Mammary epithelial cell (primary cell): Measurements from ENCODE around the gene MCM3AP.

Experiments
- EZH2 ChIP-seq: IDR thresholded peaks from 2 replicates; pipeline ENCODE4 v1.6.1; 2012; ENCODE audit warnings: low read length, inconsistent platforms, borderline replicate concordance
- TF ChIP-seq, protein P1 (sequence below), 2 donors: IDR thresholded peaks in 1 of 2; conservative IDR thresholded peaks in 1 of 2; 2 replicates each; pipeline ENCODE4 v1.5.1; 2011 to 2012; ENCODE audit warnings: inconsistent platforms in 2 of 2, low read length in 2 of 2, mild to moderate bottlenecking in 2 of 2, control low read depth in 1 of 2, low read depth in 1 of 2; ENCODE audit not compliant: insufficient read depth in 1 of 2; ENCODE audit errors: extremely low read depth in 1 of 2

DNA sequence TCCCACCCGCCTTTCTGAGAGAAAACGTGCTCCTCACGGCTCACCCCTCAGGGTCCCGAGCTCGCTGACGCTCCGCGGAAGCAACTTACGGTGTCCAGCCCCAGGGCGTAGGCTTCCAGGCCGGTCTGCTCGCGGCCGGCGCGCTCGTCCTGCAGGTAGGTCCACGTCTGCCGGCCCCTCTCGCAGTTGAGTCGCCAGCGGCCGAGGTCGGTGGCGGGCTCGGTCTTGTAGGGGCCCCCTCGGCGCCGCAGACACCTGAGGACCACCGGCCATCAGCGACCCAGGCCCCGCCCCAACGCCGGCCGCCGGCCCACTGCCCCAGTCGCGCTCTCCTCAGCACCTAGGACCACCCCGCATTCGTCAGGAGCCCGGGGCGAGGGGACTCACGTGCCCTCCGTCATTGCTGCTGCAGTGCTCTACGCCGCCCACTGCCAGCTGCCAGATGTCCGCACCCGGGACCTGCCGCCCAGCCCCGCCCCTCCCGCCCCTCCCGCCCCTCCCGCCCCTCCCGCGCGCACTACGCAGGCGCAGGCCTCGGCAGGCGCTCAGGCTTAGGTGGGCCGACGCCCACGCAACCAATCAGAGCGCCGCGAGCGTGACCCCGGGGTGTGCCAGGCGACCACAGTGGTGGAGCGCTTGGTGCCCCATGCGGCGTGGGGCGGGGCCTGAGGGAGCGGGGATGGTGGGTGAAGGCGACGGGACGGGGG lies 56.9 kb downstream of the MCM3AP start, which contains the start of gene LSS:
- TF ChIP-seq, protein P1, sequence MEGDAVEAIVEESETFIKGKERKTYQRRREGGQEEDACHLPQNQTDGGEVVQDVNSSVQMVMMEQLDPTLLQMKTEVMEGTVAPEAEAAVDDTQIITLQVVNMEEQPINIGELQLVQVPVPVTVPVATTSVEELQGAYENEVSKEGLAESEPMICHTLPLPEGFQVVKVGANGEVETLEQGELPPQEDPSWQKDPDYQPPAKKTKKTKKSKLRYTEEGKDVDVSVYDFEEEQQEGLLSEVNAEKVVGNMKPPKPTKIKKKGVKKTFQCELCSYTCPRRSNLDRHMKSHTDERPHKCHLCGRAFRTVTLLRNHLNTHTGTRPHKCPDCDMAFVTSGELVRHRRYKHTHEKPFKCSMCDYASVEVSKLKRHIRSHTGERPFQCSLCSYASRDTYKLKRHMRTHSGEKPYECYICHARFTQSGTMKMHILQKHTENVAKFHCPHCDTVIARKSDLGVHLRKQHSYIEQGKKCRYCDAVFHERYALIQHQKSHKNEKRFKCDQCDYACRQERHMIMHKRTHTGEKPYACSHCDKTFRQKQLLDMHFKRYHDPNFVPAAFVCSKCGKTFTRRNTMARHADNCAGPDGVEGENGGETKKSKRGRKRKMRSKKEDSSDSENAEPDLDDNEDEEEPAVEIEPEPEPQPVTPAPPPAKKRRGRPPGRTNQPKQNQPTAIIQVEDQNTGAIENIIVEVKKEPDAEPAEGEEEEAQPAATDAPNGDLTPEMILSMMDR (conservative IDR thresholded peaks at IDR 0.05 in 1 of 2, IDR thresholded peaks at IDR 0.05 in 1 of 2; ENCODE audit: extremely low read depth in 1 of 2, insufficient read depth in 1 of 2, low read depth in 1 of 2, low read length in 2 of 2), result no peak
- TF ChIP-seq EZH2, result no peak
